GM21360 (cell line): Measurements from ENCODE around the gene EXOC6.

Source experiments
- ATAC-seq: cut with Tn5 transposase; IDR thresholded peaks from one replicate; pipeline ENCODE4 v1.9.1; 2021; ENCODE audit warnings: mild to moderate bottlenecking, moderate library complexity; ENCODE audit not compliant: unreplicated experiment

The EXOC6 gene

GRCh38 chr10:93062514-93063143 lies 214.3 kb downstream of the EXOC6 start:
- ATAC-seq = peak; percentile 54

GRCh38 chr10:93063144-93063976 lies 215.0 kb downstream of the EXOC6 start:
- ATAC-seq = no peak

- ATAC-seq = no peak
These were observed 215.8 kb downstream of the EXOC6 start for GRCh38 chr10:93063977-93064660.

GRCh38 chr10:93064874-93065660 lies 216.7 kb downstream of the EXOC6 start:
- no peak for ATAC-seq

GRCh38 chr10:93065675-93066543 lies 217.6 kb downstream of the EXOC6 start:
- ATAC-seq = no peak

- ATAC-seq = no peak
These were observed 218.2 kb downstream of the EXOC6 start for GRCh38 chr10:93066544-93066913.

GRCh38 chr10:93067443-93068365 lies 219.4 kb downstream of the EXOC6 start:
- no peak for ATAC-seq

- ATAC-seq = no peak
These were observed 220.3 kb downstream of the EXOC6 start for GRCh38 chr10:93068411-93069244.

- ATAC-seq = no peak
These were observed 220.9 kb downstream of the EXOC6 start for GRCh38 chr10:93069245-93069561.

- no peak for ATAC-seq
These were observed 222.3 kb downstream of the EXOC6 start for GRCh38 chr10:93070378-93071176.

GRCh38 chr10:93071177-93071472 lies 222.8 kb downstream of the EXOC6 start:
- no peak for ATAC-seq

GRCh38 chr10:93071674-93072224 lies 223.4 kb downstream of the EXOC6 start:
- no peak for ATAC-seq

- ATAC-seq = no peak
These were observed 223.9 kb downstream of the EXOC6 start for GRCh38 chr10:93072225-93072712.

- no peak for ATAC-seq
These were observed 224.6 kb downstream of the EXOC6 start for GRCh38 chr10:93072713-93073538.

GRCh38 chr10:93073539-93074146 lies 225.3 kb downstream of the EXOC6 start, which contains the start of gene CYP26A1:
Gene CYP26A1, plus strand, starts transcription at chr10:93073893. Its CDS starts 42 bp downstream, at chr10:93073935.
- ATAC-seq = no peak

GRCh38 chr10:93074147-93074596 lies 225.9 kb downstream of the EXOC6 start:
- no peak for ATAC-seq
